Fibroblast of lung (primary cell): ENCODE results near the gene KIN. TPM values are rescaled to one million over a fixed set of nuclear protein-coding genes. Genes with fewer than 3 reads are reported as not detected.

ENCODE experiments used
- DNase-seq, 2 donors: peaks; one replicate each; pipeline versions ENCODE4 v3.0.0 to v3.0.0-alpha.2; 2010; ENCODE audit warnings: low read depth in 2 of 2
- H2AFZ ChIP-seq: 2 replicates; pipeline ENCODE4 v1.5.1; 2012; ENCODE audit warnings: low read length, control low read depth, inconsistent platforms
- H3K27ac ChIP-seq: 2 replicates; pipeline ENCODE4 v1.5.1; 2011; ENCODE audit warnings: low read length, control low read depth; ENCODE audit not compliant: insufficient read depth
- H3K27me3 ChIP-seq: 2 replicates; pipeline ENCODE4 v1.5.1; 2011; ENCODE audit warnings: mild to moderate bottlenecking, low read length; ENCODE audit not compliant: control insufficient read depth, insufficient read depth
- H3K36me3 ChIP-seq: 2 replicates; pipeline ENCODE4 v1.5.1; 2011; ENCODE audit warnings: low read length; ENCODE audit not compliant: control insufficient read depth, insufficient read depth
- H3K4me1 ChIP-seq: 2 replicates; pipeline ENCODE4 v1.5.1; 2011; ENCODE audit warnings: low read length; ENCODE audit not compliant: control insufficient read depth, insufficient read depth; ENCODE audit errors: extremely low read depth
- H3K4me2 ChIP-seq: 2 replicates; pipeline ENCODE4 v1.5.1; 2011; ENCODE audit warnings: low read length, control low read depth; ENCODE audit not compliant: insufficient read depth; ENCODE audit errors: extremely low read depth
- H3K4me3 ChIP-seq, 4 experiments: fragments of 200-600 bp in 1 of 4; sonication (generic) in 1 of 4; replicated peaks in 1 of 4; 2 replicates each; pipeline ENCODE4 v1.5.1; 2011 to 2016; ENCODE audit warnings: low read length in 4 of 4, low read depth in 3 of 4, mild to moderate bottlenecking in 3 of 4, control low read depth in 2 of 4, inconsistent platforms in 1 of 4, mixed read lengths in 1 of 4; ENCODE audit not compliant: insufficient read depth in 1 of 4; ENCODE audit errors: control extremely low read depth in 1 of 4
- H3K79me2 ChIP-seq: 2 replicates; pipeline ENCODE4 v1.5.1; 2012; ENCODE audit warnings: mild to moderate bottlenecking, low read length, inconsistent platforms; ENCODE audit not compliant: control insufficient read depth, insufficient read depth
- H3K9ac ChIP-seq: 2 replicates; pipeline ENCODE4 v1.5.1; 2011; ENCODE audit warnings: mild to moderate bottlenecking, low read length, control low read depth; ENCODE audit not compliant: insufficient read depth
- H3K9me3 ChIP-seq: 2 replicates; pipeline ENCODE4 v1.5.1; 2012; ENCODE audit warnings: low read depth, low read length; ENCODE audit not compliant: control insufficient read depth, insufficient read depth
- H4K20me1 ChIP-seq: 2 replicates; pipeline ENCODE4 v1.5.1; 2011; ENCODE audit warnings: low read length; ENCODE audit not compliant: control insufficient read depth, insufficient read depth; ENCODE audit errors: extremely low read depth
- EZH2 ChIP-seq: IDR thresholded peaks from 2 replicates; pipeline ENCODE4 v1.5.1; 2012; ENCODE audit warnings: low read length, control low read depth, mild to moderate bottlenecking; ENCODE audit errors: missing control alignments
- polyA plus RNA-seq, 2 donors: library from polyadenylated mRNA; depleted of rRNA in 1 of 2; stranded (reverse) in 1 of 2; unstranded in 1 of 2; fragments of >200 nt; gene quantifications; 2 replicates each; pipeline ENCODE4 v1.2.1, GENCODE V29; 2011 to 2012; ENCODE audit warnings: missing spikeins in 1 of 2
- total RNA-seq: library from RNA; depleted of rRNA; stranded (reverse); fragments of >200 nt; gene quantifications from 2 replicates; pipeline ENCODE4 v1.2.1, GENCODE V29; 2014
- TF ChIP-seq, protein P1 (sequence below), 2 donors: IDR thresholded peaks in 1 of 2; conservative IDR thresholded peaks in 1 of 2; 1 replicate in 1 of 2; 2 replicates in 1 of 2; pipeline ENCODE4 v1.5.1; 2011 to 2012; ENCODE audit warnings: low read length in 2 of 2, control low read depth in 1 of 2, inconsistent platforms in 1 of 2, low read depth in 1 of 2, mild to moderate bottlenecking in 1 of 2

The KIN gene
- total and polyA plus RNA-seq, 2 donors (not counting 1 experiment from before 2014, with no cell fraction given), result 9.6 to 10.1 TPM

DNA sequence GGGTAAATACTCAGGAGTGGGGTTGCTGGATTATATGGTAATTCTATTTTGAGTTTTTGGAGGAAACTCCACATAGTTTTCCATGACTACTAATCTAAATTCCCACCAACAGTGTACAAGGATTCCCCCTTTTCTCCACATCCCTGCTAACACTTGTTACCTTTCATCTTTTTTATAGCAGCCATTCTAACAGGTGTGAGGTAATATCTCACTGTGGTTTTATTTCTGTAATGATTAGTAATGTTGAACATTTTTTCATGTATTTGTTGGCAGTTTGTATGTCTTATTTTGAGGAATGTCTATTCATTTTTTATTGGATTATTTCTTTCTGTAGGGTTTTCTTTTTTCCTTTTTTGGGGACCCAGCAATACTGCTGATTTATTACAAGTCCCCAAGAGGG lies 45.4 kb upstream of the KIN start:
- Histone ChIP-seq H3K27ac (no peak overlapping the region), H4K20me1 (no peaks in the 10 kb centered on the region), H3K79me2 (peaks cover 6% of the 10 kb centered on the region), H3K4me2 (no peak overlapping the region), H3K9me3 (no peaks in the 10 kb centered on the region), H2AFZ (no peak overlapping the region), H3K4me1 (no peaks in the 10 kb centered on the region), H3K36me3 (no peaks in the 10 kb centered on the region), H3K4me3 (no peak overlapping the region), H3K9ac (no peak overlapping the region), H3K27me3 (no peaks in the 10 kb centered on the region)
- TF ChIP-seq, protein P1, sequence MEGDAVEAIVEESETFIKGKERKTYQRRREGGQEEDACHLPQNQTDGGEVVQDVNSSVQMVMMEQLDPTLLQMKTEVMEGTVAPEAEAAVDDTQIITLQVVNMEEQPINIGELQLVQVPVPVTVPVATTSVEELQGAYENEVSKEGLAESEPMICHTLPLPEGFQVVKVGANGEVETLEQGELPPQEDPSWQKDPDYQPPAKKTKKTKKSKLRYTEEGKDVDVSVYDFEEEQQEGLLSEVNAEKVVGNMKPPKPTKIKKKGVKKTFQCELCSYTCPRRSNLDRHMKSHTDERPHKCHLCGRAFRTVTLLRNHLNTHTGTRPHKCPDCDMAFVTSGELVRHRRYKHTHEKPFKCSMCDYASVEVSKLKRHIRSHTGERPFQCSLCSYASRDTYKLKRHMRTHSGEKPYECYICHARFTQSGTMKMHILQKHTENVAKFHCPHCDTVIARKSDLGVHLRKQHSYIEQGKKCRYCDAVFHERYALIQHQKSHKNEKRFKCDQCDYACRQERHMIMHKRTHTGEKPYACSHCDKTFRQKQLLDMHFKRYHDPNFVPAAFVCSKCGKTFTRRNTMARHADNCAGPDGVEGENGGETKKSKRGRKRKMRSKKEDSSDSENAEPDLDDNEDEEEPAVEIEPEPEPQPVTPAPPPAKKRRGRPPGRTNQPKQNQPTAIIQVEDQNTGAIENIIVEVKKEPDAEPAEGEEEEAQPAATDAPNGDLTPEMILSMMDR (conservative IDR thresholded peaks at IDR 0.05 in 1 of 2, IDR thresholded peaks at IDR 0.05 in 1 of 2; ENCODE audit: low read depth in 1 of 2, low read length in 2 of 2), result no peak
- no peak for TF ChIP-seq EZH2
- no peak for DNase-seq

DNA sequence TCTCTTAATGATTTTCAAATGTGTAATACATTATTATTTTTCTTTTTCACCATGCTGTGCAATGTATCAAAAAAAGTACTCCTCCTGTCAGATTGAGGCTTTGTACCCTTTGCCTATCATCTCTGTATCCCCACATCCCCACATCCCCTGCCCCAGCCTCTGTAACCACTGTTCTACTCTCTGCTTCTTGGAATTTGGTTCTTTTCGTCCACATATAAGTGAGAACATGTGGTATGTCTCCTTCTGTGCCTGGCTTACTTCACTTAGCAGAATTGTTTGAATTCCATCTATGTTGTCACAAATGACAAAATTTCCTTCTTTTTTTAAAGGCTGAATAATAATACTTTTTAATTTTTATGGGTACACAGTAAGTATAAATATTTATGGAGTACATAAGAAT lies 44.3 kb upstream of the KIN start:
- Histone ChIP-seq H3K36me3 (no peaks in the 10 kb centered on the region), H4K20me1 (no peaks in the 10 kb centered on the region), H2AFZ (no peak overlapping the region), H3K9ac (no peak overlapping the region), H3K79me2 (peaks cover 9% of the 10 kb centered on the region), H3K27me3 (no peaks in the 10 kb centered on the region), H3K4me3 (no peak overlapping the region), H3K9me3 (no peaks in the 10 kb centered on the region), H3K4me2 (no peak overlapping the region), H3K4me1 (no peaks in the 10 kb centered on the region), H3K27ac (no peak overlapping the region)
- no peak for DNase-seq
- TF ChIP-seq, protein P1 (conservative IDR thresholded peaks at IDR 0.05 in 1 of 2, IDR thresholded peaks at IDR 0.05 in 1 of 2; ENCODE audit: low read depth in 1 of 2, low read length in 2 of 2), result no peak
- no peak for TF ChIP-seq EZH2

DNA sequence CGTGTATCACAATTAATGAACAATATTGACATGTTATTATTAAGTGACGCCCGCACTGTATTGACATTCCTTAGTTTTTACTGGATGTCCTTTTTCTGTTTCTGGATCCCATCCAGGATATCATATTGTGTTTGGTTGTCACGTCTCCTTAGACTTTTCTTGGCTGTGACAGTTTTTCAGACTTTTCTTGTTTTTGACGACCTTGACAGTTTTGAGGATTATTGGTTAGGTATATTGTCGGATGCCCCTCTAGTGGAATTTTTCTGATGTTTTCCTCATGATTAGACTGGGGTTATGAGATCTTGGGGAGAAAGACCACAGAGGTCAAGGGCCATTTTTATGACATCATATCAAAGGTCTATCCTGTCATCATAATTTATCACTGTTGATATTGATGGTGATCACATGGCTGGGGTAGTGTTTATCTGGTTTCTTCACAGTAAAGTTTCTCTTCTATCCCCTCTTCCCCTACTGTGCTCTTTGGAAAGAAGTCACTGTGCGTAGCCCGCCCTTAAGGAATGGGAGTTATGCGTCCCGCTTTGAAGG lies 41.6 kb upstream of the KIN start:
- no peak for TF ChIP-seq EZH2
- TF ChIP-seq, protein P1 (conservative IDR thresholded peaks at IDR 0.05 in 1 of 2, IDR thresholded peaks at IDR 0.05 in 1 of 2; ENCODE audit: low read depth in 1 of 2, low read length in 2 of 2), result no peak
- H3K4me3 ChIP-seq, result no peak overlapping the region
- H3K36me3 ChIP-seq, result no peaks in the 10 kb centered on the region

More for the DNA sequence above, 41.6 kb upstream of the KIN start:
- Histone ChIP-seq H3K4me2 (no peak overlapping the region), H3K27me3 (no peaks in the 10 kb centered on the region), H3K27ac (no peak overlapping the region), H3K79me2 (peaks cover 9% of the 10 kb centered on the region), H3K9me3 (no peaks in the 10 kb centered on the region), H3K9ac (no peak overlapping the region), H4K20me1 (no peaks in the 10 kb centered on the region), H3K4me1 (no peaks in the 10 kb centered on the region), H2AFZ (no peak overlapping the region)
- no peak for DNase-seq
